NCI-H1417 (cell line): ENCODE data around the gene CAMK2D.
A peak's percentile ranks its signal among the peaks of the same experiment; 100 is the strongest.

Experiments
- DNase-seq, 3 experiments: peaks; one replicate each; lab custom pipeline; 2025; lab: John Stamatoyannopoulos, UW

The CAMK2D gene

GRCh38 chr4:113565702-113566012 lies 195.9 kb downstream of the CAMK2D start:
- no peak for DNase-seq

- no peak for DNase-seq
Observed at GRCh38 chr4:113564493-113564892, 197.0 kb downstream of the CAMK2D start.

DNA sequence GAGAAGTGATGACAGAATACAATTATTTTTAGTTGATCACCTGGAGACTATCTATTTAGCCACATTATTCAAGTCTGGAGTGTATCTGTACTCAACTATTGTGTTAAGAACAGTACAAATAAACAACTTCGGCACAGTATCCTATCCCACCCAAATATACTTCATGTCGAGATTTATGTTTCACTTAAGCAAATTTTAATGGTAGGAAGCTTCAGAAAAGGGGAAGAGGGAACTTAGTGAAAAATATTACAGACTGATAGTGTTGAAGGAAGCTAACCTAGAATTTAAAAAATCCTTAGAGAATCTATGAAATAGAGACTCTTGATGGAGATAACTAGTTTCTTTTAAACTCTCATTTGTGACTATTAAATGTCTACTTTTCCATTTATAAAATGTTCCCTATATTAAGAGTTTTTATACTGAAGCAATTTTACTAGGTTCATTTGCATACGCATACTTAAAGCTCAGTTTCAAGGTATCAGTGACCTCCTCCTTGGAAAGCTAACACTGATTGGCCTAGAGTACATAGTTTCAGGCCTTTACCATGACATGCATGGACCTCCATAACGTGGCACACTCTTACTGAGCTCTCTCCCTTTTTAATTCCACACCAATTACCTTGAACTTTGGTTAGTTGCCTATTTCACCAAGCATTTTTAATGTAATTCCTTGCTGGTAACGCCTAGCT lies 197.7 kb downstream of the CAMK2D start:
- DNase-seq, result no peak

GRCh38 chr4:113561758-113562157 lies 199.8 kb downstream of the CAMK2D start:
- no peak for DNase-seq

DNA sequence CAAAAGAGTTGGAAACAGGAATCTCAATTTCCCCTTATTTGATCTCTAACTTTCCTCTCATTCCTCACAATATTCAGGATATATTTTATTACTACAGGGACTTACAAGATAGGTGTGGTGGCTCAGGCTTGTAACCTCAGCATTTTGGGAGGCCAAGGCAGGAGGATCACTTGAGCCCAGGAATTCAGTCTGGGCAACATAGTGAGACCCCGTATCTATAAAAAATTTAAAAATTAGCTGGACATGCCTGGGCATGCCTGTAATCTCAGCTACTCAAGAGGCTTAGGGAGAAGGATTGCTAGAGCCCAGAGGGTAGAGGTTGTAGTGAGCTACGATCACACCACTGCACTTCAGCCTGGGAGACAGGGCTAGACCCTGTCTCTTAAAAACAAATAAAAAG lies 200.4 kb downstream of the CAMK2D start:
- no peak for DNase-seq

GRCh38 chr4:113560579-113560978 lies 201.0 kb downstream of the CAMK2D start:
- DNase-seq, result no peak

GRCh38 chr4:113559947-113560346 lies 201.6 kb downstream of the CAMK2D start:
- no peak for DNase-seq

- peak in 1 of 3 experiments; percentile 10 for DNase-seq
Observed at GRCh38 chr4:113556382-113557134, 205.0 kb downstream of the CAMK2D start.

GRCh38 chr4:113555868-113556267 lies 205.7 kb downstream of the CAMK2D start:
- no peak for DNase-seq

DNA sequence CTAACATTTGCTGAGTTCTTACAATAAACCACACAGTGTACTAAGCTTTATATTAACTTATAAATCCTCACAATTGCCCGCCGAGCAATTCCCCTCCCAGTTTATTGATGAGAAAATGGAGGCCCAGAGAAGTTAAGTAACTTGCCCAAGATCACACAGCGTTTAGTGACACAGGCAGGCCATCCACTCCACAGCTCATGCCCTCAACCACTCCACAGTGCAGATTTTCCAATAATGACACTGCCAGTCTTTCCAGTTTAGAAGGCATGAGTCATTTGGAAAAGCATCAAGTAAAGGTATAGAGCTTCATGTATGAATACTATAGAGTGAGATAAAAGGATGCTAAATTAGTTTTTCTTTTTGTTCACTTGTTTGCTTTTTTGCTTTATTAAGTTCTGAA lies 208.5 kb downstream of the CAMK2D start:
- no peak for DNase-seq

- DNase-seq, result no peak
Observed at GRCh38 chr4:113550510-113550909, 211.0 kb downstream of the CAMK2D start.

DNA sequence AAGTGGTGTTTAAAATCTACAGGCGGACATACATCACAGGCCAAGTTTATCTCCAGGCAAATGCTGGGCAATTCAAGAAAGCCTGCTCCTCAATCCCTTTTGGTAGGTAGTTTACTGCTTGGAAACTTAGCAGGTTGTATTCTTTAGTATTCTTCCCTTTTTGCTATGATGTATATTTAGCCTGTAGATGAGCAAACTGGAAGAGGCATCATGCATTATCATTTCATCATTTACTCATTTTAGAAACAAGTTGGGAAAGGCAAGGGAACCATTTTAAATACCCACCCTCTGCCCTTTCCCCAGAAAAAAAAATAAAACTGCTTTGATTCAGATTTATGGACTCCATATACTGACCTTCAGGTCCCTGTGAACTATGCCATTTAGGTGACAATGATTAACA lies 213.2 kb downstream of the CAMK2D start:
- DNase-seq, result peak in 1 of 3 experiments; percentile 35

DNA sequence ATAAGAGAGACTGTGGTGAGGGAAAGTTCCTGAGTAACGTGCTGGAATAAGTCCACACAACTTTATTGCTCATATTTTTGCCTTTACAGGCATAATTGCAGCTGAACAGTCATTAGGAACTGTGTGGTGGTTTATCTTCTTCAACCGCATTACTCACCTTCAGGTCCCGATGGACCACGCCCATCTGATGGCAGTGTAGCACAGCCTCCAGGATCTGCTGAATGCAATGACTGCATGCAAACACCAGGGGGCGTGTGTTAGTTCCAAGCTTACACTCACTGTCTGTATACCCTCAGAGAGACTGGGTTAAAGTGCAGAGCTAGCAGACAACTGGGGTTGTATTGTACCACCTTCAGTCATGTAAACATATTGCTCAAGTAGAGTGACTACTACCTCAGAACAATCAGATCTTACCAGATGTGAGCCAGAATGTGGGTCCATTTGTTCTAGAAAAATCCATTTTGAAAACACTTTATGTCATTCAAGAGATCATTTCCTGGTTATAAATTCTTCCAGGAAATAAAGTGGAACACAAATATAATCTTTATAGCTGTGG lies 214.0 kb downstream of the CAMK2D start:
- DNase-seq, result peak; percentile 77 to 91 (median 78)

GRCh38 chr4:113541933-113542332 lies 219.6 kb downstream of the CAMK2D start:
- DNase-seq, result no peak

DNA sequence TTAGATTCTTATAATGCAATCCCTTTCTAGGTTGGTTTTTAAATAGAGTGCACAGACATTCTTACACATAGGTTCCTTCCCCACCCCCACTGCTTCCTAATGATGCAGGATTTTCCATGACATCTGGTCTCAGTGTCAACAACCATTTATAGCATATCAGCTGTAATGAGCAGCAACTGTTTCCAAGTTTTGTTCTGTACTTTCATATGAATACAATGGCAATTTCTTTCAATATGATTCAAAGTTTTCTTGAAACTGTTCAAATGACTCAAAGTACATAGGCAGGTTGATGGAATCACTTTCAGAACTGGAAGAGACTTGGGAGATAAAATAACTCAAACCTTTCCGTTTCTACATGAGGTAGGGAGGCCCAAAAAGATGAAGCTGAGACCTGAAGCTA lies 220.7 kb downstream of the CAMK2D start:
- no peak for DNase-seq

GRCh38 chr4:113539408-113539807 lies 222.1 kb downstream of the CAMK2D start:
- peak in 1 of 3 experiments; percentile 3 for DNase-seq

GRCh38 chr4:113537628-113538027 lies 223.9 kb downstream of the CAMK2D start:
- no peak for DNase-seq

- no peak for DNase-seq
Observed at GRCh38 chr4:113537203-113537602, 224.3 kb downstream of the CAMK2D start.

DNA sequence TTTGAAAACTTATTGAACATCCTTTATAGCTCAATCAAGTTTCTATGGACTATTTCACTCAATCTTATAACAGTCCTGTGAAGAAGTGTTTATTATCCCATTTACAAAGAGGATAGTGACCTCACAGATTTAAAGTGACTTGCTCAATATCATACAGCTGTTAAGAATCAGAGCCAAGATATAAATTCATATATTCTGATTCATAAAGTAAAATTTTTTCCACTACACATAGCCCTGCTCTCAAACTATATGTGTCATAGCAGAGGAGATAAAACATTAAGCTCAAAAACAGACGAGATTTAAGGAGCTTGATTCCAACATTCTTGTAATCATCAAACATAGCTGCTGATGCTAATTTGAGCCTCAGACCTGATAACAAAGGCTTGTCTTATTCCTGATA lies 226.8 kb downstream of the CAMK2D start:
- no peak for DNase-seq

- DNase-seq, result no peak
Observed at GRCh38 chr4:113531572-113531971, 230.0 kb downstream of the CAMK2D start.

- no peak for DNase-seq
Observed at GRCh38 chr4:113528395-113528794, 233.1 kb downstream of the CAMK2D start.

DNA sequence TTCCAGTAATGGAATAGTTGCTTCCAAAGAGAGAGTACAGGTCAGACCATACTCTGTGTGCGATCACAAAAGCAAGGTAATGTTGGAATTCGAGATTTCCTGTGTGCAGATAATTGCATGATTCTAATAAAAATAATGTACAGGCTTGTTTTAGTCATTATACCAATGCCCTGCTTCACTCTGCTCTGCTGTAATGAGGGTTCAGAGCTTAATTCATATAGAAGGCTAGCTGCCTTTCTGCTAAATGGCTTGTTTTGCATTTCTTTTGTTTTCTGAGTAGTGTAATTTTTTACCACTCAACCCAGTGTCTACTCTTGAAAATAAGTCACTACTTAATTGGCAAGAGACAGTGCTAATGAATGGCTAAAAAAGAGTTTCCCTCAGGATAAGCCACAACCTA lies 236.0 kb downstream of the CAMK2D start:
- DNase-seq, result peak in 1 of 3 experiments; percentile 32

DNA sequence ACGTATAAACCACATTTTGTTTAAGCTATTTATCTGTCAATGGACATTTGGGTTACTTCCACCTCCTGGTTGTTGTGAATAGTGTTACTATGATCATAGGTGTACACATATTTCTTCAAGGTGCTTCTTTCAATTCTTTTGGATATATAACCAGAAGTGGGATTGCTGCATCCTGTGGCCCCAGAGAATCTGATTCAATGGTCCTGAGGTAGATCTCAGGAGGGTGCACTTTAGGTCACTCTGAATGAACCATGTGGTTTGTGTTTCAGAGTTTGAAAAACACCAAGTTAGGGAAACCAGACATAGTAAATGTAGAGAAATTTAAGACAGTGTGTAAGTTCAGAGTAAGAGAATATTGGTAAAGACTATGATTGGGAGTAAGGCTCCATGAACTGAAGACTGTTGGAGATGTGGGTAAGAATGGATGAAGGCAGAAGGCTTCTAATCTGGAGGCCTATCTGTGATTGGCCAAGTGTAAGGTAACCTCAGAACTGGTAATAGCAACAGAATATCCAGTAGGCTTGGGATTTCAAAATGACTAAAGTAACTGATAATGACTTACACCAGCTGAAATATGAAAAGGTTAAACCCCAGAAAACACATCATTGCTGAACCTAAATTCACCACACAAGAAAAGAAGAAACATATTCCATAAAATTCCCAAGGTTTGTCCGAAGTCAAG lies 236.9 kb downstream of the CAMK2D start:
- DNase-seq, result no peak
